ENCODE measurements around the gene PLGLB1.
"Not testable (repeated sequence)": the region's sequence is repeated elsewhere in the genome, so short reads cannot be mapped to it uniquely, and the experiment has no call there.

DNA sequence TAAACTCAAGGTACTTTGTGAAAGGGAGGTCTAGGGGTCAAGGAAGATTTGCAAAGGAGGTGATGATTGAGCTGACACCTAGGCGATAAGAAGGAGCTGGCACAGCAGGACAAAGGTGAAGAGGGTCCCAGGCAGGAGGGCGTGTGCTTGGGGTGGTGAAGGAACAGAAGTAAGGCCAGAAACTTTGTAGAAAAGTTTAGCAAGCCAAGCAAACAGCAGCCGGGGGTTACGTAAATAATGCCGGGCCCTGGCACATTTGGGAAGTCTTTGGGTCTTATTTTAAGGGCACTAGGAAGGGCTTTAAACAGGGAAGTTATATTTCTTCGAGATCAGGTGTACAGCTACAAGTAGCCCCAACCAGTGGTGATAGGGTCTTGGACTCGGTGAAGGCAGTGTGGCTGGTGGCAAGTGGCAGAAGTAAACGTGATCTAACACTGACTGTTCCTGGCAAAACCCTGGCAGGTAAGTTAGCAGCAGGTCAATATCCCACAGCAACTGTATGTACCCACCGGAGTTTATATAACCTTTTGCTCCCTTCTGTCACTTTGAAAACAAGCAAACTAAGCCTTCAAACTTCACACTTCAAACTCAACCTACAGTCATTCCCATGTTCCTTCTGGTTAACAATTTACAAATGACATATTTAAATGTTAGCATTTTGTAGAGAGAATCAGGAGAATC, 7.0 kb downstream of the PLGLB1 start:
- not testable (repeated sequence) for TF ChIP-seq CTCF, POLR2A (IDR thresholded peaks at IDR 0.05)
